Measurements from ENCODE around the gene SRGAP2B. TPM values are rescaled to one million over a fixed set of nuclear protein-coding genes. Genes with fewer than 3 reads are reported as not detected.
"Not testable (repeated sequence)": the region's sequence is repeated elsewhere in the genome, so short reads cannot be mapped to it uniquely, and the experiment has no call there.

SRGAP2B gene
- total RNA-seq, 4 donors from 2014 or later: 11.8 to 44.6 (median 20.3) TPM

- no CpG with 5 or more reads among the region's 2 CpGs for WGBS
- H3K4me1 ChIP-seq; DNase-seq (ENCODE audit: extremely low spot score); H3K27ac ChIP-seq (replicated peaks in 1 of 4); H3K4me3 ChIP-seq; H3K9me3 ChIP-seq; H3K27me3 ChIP-seq; H3K36me3 ChIP-seq; intact Hi-C loops (cut with DNase I): not testable (repeated sequence)
Observed at GRCh38 chr1:145017725-145018124, 77.4 kb downstream of the SRGAP2B start.

GRCh38 chr1:145016492-145016862, 78.7 kb downstream of the SRGAP2B start:
- DNase-seq (ENCODE audit: extremely low spot score); H3K4me3 ChIP-seq; H3K36me3 ChIP-seq; H3K27ac ChIP-seq (replicated peaks in 1 of 4); H3K27me3 ChIP-seq; intact Hi-C loops (cut with DNase I); H3K4me1 ChIP-seq; H3K9me3 ChIP-seq: not testable (repeated sequence)

- H3K36me3 ChIP-seq; H3K4me3 ChIP-seq; H3K4me1 ChIP-seq; DNase-seq (ENCODE audit: extremely low spot score); intact Hi-C loops (cut with DNase I); H3K27ac ChIP-seq (replicated peaks in 1 of 4); H3K27me3 ChIP-seq; H3K9me3 ChIP-seq: not testable (repeated sequence)
- no CpG with 5 or more reads among the region's 2 CpGs for WGBS
Observed at GRCh38 chr1:145015744-145016491, 79.2 kb downstream of the SRGAP2B start.

- H3K9me3 ChIP-seq; H3K27ac ChIP-seq (replicated peaks in 1 of 4); intact Hi-C loops (cut with DNase I); H3K27me3 ChIP-seq; DNase-seq (ENCODE audit: extremely low spot score); H3K36me3 ChIP-seq; H3K4me1 ChIP-seq; H3K4me3 ChIP-seq: not testable (repeated sequence)
- WGBS: 100% methylated on average over 2 of the region's 4 CpGs
Observed at GRCh38 chr1:145013353-145013752, 81.8 kb downstream of the SRGAP2B start.

- WGBS: 88% methylated on average over 3 of the region's 4 CpGs
- intact Hi-C loops (cut with DNase I); H3K27me3 ChIP-seq; H3K36me3 ChIP-seq; H3K9me3 ChIP-seq; DNase-seq (ENCODE audit: extremely low spot score); H3K4me1 ChIP-seq; H3K27ac ChIP-seq (replicated peaks in 1 of 4); H3K4me3 ChIP-seq: not testable (repeated sequence)
Observed at GRCh38 chr1:145011811-145012210, 83.3 kb downstream of the SRGAP2B start.

GRCh38 chr1:145010580-145010979, 84.5 kb downstream of the SRGAP2B start:
- WGBS: 56% methylated on average over 2 of the region's 3 CpGs
- H3K9me3 ChIP-seq; H3K27me3 ChIP-seq; H3K36me3 ChIP-seq; intact Hi-C loops (cut with DNase I); DNase-seq (ENCODE audit: extremely low spot score); H3K27ac ChIP-seq (replicated peaks in 1 of 4); H3K4me3 ChIP-seq; H3K4me1 ChIP-seq: not testable (repeated sequence)

- H3K27ac ChIP-seq (replicated peaks in 1 of 4); H3K4me3 ChIP-seq; H3K27me3 ChIP-seq; H3K36me3 ChIP-seq; H3K4me1 ChIP-seq; intact Hi-C loops (cut with DNase I); DNase-seq (ENCODE audit: extremely low spot score); H3K9me3 ChIP-seq: not testable (repeated sequence)
- 3% methylated on average over 3 of the region's 3 CpGs for WGBS
Observed at GRCh38 chr1:145009928-145010327, 85.2 kb downstream of the SRGAP2B start.

- H3K36me3 ChIP-seq; H3K4me1 ChIP-seq; H3K27me3 ChIP-seq; H3K4me3 ChIP-seq; DNase-seq (ENCODE audit: extremely low spot score); H3K9me3 ChIP-seq; intact Hi-C loops (cut with DNase I); H3K27ac ChIP-seq (replicated peaks in 1 of 4): not testable (repeated sequence)
- WGBS: no CpG with 5 or more reads among the region's 4 CpGs
Observed at GRCh38 chr1:145008388-145008787, 86.7 kb downstream of the SRGAP2B start.

GRCh38 chr1:145005142-145005541, 90.0 kb downstream of the SRGAP2B start:
- H3K27ac ChIP-seq (replicated peaks in 1 of 4); H3K27me3 ChIP-seq; H3K36me3 ChIP-seq; H3K4me3 ChIP-seq; H3K4me1 ChIP-seq; H3K9me3 ChIP-seq; intact Hi-C loops (cut with DNase I); DNase-seq (ENCODE audit: extremely low spot score): not testable (repeated sequence)
- 86% methylated on average over 1 of the region's 3 CpGs for WGBS

GRCh38 chr1:145001381-145001780, 93.7 kb downstream of the SRGAP2B start:
- H3K4me3 ChIP-seq; H3K36me3 ChIP-seq; H3K9me3 ChIP-seq; H3K4me1 ChIP-seq; H3K27me3 ChIP-seq; H3K27ac ChIP-seq (replicated peaks in 1 of 4); DNase-seq (ENCODE audit: extremely low spot score); intact Hi-C loops (cut with DNase I): not testable (repeated sequence)
- 100% methylated on average over 3 of the region's 3 CpGs for WGBS

- H3K27ac ChIP-seq (replicated peaks in 1 of 4); intact Hi-C loops (cut with DNase I); H3K4me1 ChIP-seq; H3K4me3 ChIP-seq; H3K27me3 ChIP-seq; DNase-seq (ENCODE audit: extremely low spot score); H3K36me3 ChIP-seq; H3K9me3 ChIP-seq: not testable (repeated sequence)
- no CpG with 5 or more reads among the region's 4 CpGs for WGBS
Observed at GRCh38 chr1:145000743-145001326, 94.3 kb downstream of the SRGAP2B start.

- H3K36me3 ChIP-seq; intact Hi-C loops (cut with DNase I); H3K9me3 ChIP-seq; H3K4me1 ChIP-seq; H3K27ac ChIP-seq (replicated peaks in 1 of 4); H3K27me3 ChIP-seq; DNase-seq (ENCODE audit: extremely low spot score); H3K4me3 ChIP-seq: not testable (repeated sequence)
- no CpG with 5 or more reads among the region's 5 CpGs for WGBS
Observed at GRCh38 chr1:145000074-145000742, 94.9 kb downstream of the SRGAP2B start.

- H3K9me3 ChIP-seq; DNase-seq (ENCODE audit: extremely low spot score); H3K4me3 ChIP-seq; H3K4me1 ChIP-seq; H3K36me3 ChIP-seq; H3K27ac ChIP-seq (replicated peaks in 1 of 4); intact Hi-C loops (cut with DNase I); H3K27me3 ChIP-seq: not testable (repeated sequence)
- no CpG with 5 or more reads among the region's 2 CpGs for WGBS
Observed at GRCh38 chr1:144998981-144999273, 96.2 kb downstream of the SRGAP2B start.

Data from esophagus muscularis mucosa (tissue), 4 donors.